Central memory CD4-positive, alpha-beta T cell (primary cell): ENCODE data around the gene DEPDC4.

Experiments used
- DNase-seq: peaks from one replicate; pipeline ENCODE4 v3.0.0; 2022

DEPDC4 gene

DNA sequence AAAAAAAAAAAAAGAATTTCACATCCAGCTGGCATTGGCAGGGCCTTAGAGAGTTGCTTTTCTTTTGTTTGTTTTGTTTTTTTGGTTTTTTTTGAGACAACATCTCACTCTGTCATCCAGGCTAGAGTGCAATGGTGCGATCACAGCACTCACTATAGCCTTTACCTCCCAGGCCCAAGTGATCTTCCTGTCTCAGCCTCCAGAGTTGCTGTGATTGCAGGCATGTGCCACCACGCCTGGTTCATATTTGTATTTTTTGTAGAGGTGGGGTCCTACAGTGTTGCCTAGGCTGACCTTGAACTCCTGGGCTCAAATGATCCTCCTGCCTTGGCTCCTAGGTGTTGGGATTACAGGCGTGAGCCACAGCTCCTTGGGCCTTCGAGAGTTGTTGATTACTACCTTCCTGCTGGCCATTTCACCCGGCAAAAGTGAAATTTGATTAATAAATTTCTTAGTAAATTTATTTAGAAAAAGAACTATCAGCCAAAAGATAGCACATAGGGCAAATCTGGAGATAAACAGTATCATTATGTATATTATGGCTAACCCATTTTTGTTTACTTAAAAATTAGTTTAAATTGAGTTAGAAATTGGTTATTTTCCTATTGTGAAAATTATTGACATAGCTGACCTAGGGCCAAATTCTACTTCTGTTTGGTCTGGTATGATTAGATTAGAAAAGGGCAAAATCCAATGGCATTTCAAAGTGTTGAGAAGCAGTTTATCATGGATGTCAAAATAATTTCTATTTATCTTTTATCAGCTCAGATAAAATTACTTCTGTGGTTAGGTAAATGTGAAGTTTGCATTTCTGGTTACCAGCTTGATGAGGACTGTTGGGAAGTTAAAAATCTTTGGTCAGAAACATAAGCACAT lies 53.6 kb downstream of the DEPDC4 start:
- DNase-seq, result no peak

DNA sequence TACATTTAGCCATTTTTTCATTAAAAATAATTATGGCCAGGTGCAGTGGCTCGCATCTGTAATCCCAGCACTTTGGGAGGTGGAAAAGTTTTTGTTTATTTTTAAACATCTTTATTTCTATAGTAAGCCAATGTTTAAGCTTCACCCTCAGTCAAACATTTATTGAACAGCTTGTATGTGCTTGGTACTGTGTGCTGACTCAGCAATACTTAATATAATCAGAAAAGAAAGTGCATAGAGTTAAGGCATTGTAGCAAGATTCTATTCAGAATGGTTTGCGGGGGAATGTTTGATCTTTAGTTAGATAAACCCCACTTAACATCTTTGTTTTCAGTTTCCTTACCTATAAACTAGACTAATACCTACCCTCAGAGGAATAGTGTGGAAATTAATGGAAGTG lies 55.2 kb downstream of the DEPDC4 start:
- no peak for DNase-seq

DNA sequence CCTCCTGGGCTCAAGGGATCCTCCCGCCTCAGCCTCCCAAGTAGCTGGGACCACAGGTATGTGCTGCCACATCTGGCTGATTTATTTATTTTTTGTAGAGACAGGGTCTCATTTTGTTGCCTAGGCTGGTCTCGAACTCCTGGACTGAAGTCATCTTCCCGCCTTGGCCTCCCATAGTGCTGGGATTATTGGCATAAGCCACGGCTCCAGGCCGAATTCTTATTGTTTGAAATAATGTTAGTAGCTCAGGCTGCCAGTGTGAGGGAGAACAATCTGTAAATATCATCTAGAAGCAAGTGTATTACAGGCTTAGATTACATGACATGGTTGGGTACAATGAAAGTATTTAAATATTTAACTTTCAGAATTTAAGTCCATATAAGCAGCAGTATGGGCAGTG lies 58.0 kb downstream of the DEPDC4 start:
- no peak for DNase-seq

DNA sequence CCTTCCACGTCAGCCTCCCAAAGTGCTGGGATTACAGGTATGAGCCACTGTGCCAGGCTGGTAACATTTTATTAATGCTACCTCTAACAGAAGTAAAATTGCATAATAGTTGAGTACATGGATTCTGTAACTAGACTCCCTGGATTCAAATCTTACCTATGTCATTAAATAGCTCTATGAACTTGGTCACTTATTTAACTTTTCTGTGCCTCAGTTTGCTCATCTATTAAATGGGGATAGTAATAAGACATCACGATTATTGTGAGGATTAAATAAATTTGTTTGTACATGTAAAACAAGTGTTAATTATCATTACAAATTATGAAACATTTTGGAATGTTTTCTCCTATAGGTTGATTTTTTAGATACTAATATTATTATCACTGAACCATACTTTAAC lies 59.6 kb downstream of the DEPDC4 start:
- DNase-seq, result no peak

DNA sequence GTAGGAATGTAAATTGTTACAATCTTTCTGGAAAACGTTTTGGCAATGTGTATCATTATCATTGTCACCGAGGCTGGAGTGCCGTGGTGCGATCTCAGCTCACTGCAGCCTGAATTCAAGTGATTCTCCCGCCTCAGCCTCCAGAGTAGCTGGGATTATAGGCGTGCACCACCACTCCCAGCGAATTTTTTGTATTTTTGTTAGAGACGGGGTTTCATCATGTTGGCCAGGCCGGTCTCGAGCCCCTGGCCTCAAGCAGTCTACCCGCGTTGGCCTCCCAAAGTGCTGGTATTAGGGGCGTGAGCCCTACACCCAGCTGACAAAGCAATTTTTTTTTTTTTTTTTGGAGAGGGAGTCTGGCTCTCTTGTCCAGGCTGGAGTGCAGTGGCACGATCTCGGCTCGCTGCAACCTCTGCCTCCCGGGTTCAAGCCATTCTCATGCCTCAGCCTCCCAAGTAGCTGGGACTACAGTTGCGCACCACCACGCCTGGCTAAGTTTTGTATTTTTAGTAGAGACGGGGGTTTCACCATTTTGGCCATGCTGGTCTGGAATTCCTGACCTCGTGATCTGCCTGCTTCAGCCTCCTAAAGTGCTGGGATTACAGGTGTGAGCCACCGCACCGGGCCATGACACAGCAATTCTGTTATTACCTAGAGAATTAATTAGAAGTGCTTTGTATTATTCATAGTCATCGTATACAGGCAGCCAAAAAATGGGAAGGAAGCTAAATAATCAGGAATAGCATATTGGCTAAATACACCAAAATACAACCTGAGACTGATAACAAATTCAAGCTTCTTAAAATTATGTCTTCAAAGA lies 65.1 kb downstream of the DEPDC4 start:
- no peak for DNase-seq

DNA sequence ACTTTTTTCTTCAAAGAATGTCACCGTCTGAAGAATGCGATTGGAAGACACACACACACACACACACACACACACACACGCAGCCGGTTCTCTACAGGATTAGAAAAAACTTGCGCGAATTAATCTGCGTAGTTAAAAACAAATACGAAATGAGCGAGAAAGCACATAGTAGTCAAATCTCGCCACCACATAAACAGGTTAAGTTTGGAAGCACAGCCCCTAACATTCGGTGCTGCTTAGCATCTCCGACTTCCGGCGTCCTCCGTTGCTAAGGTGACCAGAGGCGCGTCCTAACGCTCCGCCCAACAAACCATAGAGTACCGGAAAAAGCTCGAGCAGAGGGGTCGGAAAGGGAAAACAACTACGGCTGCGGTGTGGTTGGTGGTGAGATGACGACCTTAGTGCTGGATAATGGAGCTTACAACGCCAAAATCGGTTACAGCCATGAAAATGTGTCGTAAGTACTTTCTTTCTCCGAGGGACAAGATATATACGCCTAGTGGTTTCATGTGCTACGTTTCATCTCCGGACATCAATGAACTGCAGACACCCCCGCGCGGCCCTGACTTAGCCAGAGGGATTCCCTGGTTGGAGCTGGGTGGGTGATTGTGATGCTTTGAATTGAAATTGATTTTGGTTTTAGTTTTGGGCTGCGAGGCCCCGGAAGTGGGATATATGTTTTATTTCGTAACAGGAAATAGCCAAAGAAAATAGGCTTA lies 66.3 kb downstream of the DEPDC4 start, which contains the start of gene ACTR6:
Gene ACTR6, plus strand, starts transcription at position 353 of the 719 bp plus-strand sequence. Its CDS starts 37 bp downstream, at position 390.
- peak; percentile 97 for DNase-seq

DNA sequence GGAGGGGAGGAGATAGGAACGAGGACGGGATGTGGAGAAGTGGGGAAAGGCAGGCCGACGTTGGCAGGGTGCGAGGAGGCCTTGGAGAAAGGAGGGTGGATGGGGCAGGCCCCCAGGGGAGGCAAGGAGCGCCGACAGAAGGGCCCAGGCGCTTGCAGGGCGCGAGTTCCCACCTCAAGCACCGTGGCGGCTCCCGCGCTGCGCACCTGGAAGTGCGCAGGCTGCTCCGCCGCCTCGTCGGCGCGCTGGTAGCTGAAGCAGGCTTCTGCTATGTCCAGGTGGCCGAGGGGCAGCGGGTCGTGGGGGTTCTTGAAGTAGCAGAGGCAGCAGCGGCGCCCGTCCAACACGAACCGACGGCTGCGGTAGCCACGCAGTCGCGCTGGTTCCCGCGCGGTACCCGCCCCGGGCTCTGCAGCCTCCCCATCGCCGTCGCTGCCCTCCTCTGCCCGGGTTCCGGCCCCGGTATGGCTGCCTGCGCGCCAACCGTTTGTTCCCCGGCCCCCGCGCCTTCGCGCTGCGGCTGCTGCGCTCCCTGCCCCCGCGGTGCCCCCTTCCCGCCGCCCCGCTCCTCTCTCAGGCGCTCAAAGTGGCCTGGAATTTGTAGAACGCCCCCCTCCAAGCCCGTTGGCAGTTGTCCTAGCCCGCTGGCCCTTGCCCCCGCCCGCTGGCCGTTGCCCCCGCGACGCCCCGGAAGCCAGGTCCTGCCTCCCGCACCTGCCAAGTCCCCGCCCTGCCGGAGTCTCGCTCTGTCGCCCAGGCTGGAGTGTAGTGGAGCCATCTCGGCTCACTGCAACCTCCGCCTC lies 67.3 kb downstream of the DEPDC4 start:
- DNase-seq, result peak; percentile 75

DNA sequence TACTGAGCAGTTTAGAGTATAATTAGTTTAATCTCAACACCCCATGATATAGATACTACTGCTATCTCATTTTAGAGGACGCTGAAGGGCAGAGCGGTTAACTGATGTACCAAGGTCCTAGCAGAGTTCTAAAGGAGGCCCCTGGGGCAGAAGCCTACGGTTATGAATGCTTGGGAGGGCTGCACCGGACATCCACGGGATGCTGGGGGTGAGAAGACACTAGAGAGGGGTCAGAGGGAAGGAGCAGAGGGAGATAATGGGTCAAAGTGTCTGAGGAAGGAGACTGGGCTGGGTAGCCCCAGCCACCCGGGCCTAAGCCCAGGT lies 67.9 kb downstream of the DEPDC4 start:
- DNase-seq, result no peak

DNA sequence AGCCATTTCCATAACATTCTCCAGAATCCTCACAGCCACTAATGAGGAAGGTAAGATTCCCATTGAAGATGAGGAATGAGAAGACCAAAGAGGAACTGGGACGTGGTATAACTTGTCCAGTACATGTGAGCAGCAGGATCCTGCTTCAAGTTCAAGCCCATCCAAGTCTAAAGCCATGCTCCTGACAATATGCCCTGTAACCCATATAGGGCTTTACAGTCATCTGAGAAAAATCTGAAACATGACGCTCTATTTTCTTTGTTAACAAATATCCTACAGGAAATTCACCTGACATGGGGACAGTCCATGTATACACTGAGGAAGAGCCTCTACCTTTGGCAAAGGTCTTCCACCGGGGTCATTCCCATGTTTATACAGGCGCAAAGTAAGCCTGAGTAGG lies 69.4 kb downstream of the DEPDC4 start:
- DNase-seq, result no peak

DNA sequence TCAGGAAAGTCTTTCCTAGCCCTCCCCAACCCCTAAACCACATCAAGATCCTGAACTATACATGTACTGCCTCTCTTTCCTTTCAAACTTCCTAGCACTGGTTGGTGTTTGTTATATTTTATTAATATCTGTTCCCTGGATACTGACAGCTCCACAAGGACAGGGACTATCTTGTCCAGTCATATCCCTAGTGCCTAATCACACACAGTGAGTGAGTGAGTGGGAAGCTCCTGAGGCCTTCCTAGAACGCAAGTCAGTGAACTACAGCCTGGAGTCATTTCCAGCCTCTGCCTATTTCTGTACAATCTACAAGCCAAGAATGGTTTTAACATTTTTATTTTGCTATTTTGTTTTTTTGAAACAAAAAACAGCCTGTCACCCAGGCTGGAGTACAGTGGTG lies 73.8 kb downstream of the DEPDC4 start:
- DNase-seq, result no peak
